GM10266 (cell line): ENCODE data around the gene ATP8B1.

Source experiments
- DNase-seq: peaks from one replicate; pipeline ENCODE4 v3.0.0; 2012; ENCODE audit errors: extremely low spot score
- TF ChIP-seq, protein P1 (sequence below): IDR thresholded peaks from 2 replicates; pipeline ENCODE4 v1.5.1; 2012; ENCODE audit warnings: mild to moderate bottlenecking, low read depth; ENCODE audit not compliant: control insufficient read depth, insufficient read depth; ENCODE audit errors: missing control alignments

Gene ATP8B1

DNA sequence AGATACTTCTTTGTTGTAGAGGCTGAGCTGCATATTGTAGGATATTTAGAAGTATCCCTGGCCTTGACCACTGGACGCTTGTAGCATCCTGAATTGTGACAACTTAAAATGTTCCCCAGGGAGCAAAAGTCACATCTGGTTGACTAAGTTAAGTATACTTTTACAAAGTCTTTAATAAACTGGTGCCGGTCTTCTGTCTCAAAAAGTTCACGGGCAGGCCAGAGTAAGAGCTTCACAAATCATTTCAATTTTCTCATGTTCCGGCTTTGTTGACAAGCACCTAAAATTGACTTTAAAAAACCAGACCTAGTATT, 18.4 kb downstream of the ATP8B1 start:
- DNase-seq, result no peak
- TF ChIP-seq, protein P1, sequence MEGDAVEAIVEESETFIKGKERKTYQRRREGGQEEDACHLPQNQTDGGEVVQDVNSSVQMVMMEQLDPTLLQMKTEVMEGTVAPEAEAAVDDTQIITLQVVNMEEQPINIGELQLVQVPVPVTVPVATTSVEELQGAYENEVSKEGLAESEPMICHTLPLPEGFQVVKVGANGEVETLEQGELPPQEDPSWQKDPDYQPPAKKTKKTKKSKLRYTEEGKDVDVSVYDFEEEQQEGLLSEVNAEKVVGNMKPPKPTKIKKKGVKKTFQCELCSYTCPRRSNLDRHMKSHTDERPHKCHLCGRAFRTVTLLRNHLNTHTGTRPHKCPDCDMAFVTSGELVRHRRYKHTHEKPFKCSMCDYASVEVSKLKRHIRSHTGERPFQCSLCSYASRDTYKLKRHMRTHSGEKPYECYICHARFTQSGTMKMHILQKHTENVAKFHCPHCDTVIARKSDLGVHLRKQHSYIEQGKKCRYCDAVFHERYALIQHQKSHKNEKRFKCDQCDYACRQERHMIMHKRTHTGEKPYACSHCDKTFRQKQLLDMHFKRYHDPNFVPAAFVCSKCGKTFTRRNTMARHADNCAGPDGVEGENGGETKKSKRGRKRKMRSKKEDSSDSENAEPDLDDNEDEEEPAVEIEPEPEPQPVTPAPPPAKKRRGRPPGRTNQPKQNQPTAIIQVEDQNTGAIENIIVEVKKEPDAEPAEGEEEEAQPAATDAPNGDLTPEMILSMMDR, result no peak

DNA sequence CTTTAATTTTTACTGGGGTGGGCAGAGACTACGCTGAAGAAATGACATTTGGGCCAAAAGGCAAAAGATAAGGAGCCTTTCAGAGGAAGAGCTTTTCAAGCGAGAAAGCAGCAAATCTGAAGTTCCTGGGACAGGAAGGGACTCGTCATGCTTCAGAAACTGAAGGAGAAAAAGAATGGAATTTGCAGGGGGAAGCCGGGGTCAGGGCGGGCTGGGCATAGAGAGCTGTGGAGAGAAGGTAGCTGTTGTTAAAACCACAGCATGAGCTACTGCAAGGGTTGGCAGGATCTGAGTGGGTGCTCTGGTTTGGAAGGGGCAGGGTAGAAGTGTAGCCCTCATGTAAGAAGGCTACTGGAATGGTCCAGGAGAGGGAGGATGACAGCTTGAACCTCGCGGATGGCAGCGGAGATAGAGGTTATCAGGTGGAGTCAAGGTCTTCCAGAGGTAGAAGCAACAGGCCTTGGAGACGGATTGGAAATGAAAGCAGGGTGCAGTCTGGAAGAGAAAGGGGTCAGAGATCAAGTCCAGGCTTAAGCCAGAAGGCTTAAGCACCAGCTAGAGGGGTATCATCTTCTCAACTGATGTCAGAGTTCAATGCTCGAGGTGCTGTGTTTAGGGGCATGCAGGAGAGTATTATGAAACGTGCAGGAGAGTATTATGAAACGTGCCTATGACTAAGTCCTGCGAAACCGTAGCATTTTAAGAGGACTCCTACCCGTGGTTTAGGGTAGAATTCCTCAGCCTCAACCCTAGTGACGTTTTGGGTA, 18.9 kb downstream of the ATP8B1 start:
- TF ChIP-seq, protein P1, result no peak
- no peak for DNase-seq

DNA sequence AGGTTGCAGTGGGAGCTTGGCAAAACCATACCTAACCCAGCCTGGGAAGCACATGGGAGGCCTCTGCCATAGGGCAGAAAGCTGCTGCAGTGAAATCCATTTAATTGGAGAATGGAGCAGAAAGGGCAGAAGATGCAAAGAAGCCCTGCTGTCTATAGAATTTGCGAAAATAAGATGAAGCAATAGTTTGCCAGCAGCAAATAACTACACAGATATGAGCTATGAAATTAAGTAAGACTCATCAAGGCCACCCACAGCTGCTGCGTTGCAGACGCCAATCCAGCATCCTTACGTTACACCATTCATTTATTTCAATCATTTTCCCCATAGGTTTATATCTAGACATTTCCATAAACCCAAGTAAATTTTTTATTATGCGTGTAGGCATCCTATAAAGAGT, 21.1 kb downstream of the ATP8B1 start:
- TF ChIP-seq, protein P1, result no peak
- DNase-seq, result no peak

DNA sequence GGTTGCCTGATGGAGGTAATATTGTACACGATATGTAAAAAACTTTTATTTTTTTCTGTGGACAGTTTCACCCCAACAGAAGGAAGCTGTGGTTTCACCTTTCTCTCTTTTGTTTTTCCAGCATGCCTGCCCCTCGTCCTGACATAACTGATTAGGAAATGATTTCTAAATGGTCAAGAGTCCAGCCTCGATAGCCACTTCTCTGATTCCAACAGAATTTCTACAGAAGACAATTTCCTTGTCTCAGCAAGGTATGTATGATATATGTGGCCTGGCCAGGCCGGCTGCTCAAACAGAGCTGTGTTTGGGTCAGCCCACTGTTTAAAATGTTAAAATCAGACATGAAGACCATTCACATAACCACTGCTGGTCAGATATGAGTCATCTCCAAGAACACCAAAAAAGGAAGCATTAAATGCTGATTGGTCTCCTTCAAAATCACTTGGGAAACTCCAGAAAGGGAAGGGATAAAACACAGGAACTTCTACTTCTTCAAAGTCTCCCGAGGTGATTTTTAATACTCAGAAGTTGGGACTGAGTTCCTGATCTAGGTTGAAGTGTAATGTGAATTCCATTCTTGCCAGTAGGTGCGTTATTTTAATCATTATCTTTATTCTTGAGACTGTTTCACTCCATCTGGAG, 22.3 kb downstream of the ATP8B1 start:
- TF ChIP-seq, protein P1, result no peak
- no peak for DNase-seq

DNA sequence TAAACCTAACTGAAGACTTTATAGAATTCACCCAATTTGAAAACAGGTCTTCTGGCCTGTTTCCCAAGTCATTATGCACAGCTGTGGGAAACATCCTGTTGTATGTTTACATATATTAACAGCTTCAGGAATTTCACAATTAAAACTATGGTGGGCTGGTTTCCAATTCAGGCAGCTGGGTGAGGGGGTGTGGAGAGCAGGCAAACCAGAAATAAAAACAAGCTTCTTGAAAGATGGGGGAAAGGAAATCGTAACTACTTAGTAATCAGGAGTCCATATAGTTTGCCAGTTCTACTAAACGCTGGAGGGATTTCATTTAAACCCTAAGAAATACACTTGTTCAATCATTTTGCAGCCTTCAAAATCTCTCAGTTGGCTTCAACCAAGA, 22.8 kb downstream of the ATP8B1 start:
- TF ChIP-seq, protein P1, result no peak
- no peak for DNase-seq

DNA sequence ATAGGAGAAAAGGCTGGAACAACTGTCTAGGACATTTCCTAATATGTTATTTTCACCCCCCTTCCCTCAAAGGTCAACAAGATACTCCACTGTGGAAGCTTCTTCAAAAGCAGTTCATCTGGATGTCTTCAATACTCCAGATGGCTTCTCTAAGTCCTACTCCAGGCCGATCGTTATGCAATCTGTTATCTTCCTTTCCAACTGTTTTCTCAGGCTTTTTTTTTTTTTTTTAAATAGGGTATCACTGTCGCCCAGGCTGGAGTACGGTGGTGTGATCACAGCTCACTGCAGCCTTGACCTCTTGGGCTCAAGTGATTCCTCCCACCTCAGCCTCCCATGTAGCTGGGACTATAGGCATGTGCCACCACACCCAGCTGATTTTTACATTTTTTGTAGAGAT, 26.3 kb downstream of the ATP8B1 start:
- no peak for DNase-seq
- TF ChIP-seq, protein P1, result no peak

DNA sequence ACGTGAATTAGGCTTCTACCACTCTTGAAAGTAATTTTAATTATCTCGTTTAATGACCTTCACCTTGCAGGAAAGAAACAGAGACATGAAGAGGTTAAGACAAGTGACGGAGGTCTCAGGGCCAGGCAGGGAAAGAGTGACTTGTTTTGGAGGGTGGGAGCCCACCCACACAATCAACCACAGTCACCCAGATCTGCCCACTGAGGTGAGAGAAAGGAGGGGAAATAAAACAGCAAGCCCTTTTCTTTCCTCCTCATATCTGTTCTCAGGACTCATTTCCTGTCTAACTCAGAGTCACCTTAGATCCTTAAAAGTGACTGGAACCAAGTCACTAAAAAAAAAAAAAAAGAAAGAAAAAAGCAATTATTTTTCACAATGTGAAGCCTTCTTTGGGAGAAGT, 26.8 kb downstream of the ATP8B1 start:
- TF ChIP-seq, protein P1, result no peak
- DNase-seq, result no peak
